GM18907 (cell line): ENCODE results near the gene ALDH1L1.

ENCODE experiments used
- ATAC-seq: cut with Tn5 transposase; IDR thresholded peaks from one replicate; pipeline ENCODE4 v1.9.1; 2021; ENCODE audit warnings: mild to moderate bottlenecking, moderate library complexity; ENCODE audit not compliant: unreplicated experiment

Gene ALDH1L1

GRCh38 chr3:126124148-126124868 is 56.1 kb downstream of the ALDH1L1 start:
- no peak for ATAC-seq

DNA sequence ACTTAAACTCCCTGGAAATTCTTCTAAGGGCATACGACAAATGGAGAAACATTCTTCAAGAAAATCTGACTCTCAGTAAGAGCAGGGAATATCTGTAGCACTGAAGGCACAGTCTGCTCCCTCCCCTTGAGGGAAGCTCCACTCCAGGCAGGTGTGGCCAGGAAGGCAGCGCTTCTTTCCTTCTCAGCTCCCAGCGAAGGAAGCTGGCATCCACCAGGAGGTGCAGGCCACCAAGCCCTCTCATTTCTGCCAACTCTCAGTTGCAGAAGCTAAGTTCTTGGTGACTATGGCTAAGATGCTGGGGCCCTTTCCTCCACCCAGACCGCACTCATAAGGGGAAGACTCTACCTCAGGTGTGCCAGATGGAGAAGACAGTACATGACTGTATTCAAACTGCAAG is 58.8 kb downstream of the ALDH1L1 start:
- ATAC-seq: no peak

DNA sequence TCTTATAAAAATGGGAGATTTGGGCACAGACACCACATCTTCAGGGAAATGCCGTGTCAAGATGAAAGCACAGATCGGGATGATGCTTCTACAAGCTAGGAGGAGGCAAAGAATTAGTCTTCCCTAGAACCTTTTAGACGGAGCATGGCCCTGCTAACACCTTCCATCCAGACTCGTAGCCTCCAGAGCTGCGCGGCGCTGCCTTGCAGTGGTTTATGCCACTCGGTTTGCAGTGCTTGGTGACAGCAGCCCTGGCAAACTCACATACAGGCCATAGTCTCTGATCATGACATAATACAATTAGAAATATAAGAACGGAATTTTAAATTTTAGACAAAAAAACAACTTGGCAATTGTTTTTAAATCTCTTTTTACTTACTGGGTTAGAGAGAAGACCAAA is 59.3 kb downstream of the ALDH1L1 start:
- ATAC-seq: no peak

GRCh38 chr3:126119976-126120375 is 60.4 kb downstream of the ALDH1L1 start:
- ATAC-seq: no peak

DNA sequence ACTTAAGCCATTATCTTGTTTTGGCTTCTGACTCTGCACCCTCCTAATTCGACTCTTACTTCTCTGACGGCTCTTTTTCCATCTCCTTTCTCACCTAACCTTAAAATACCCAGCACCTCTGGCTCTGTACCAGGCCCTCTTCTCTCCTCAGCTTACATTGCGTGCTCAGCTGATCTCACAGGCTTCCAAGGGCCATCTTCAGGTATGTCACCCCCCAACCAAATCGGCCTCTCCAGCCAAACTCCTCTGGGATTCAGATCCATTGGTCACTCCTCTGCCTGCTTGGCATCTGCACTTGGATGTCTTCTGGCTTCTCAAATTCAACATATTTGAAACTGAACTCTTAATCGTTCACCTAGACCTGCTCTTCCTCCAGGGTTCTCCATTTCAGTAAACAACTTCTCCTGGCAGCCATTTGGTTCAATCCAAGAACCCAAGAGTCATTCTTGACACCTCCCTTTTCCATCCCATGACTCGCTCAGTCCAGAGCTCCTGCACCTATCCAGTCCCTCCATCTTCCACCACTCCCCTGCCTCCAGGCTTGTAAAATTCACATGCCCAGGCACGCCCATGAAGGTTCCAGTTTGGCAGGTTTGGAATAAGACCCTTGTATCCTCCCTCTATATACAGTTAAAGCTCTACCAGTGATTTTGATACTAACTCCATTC is 61.2 kb downstream of the ALDH1L1 start:
- ATAC-seq: no peak

DNA sequence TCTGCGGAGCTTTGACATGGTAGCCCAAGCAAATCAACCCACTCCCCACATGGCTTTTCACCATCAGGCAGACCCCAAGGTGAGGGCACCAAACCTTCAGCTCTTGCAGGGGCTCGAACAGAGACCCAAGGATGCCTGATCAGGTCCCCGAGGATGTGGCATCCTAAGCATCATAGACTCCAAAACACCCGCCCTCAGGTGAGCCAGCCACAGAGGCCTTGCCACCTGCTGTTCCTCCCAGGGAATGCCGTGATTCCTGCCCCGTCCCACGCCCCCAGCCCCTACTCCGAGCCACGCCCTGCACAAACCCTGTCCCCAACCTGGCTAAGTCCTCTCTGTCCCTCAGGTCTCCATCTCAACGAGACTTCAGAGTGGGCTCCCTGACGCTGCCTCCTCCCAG is 61.8 kb downstream of the ALDH1L1 start:
- no peak for ATAC-seq

- ATAC-seq: no peak
These were observed 62.6 kb downstream of the ALDH1L1 start for GRCh38 chr3:126117786-126118185.

DNA sequence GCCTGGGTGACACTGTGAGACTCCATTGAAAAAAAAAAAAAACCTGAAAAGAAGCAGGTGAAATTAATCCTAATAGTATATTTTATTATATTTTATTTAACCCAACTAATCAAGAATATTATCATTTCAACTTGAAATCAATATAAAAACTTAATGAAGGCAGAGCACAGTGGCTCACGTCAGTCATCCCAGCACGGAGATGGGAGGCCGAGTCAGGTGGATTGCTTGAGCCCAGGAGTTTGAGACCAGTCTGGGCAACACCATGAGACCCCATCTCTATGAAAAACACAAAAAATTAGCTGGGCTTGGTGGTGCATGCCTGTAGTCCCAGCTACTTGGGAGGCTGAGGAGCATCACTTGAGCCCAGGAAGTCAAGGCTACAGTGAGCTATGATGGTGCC is 63.2 kb downstream of the ALDH1L1 start:
- ATAC-seq: no peak

GRCh38 chr3:126116526-126116925 is 63.9 kb downstream of the ALDH1L1 start:
- no peak for ATAC-seq

GRCh38 chr3:126114443-126115386 is 65.7 kb downstream of the ALDH1L1 start:
- ATAC-seq: no peak

DNA sequence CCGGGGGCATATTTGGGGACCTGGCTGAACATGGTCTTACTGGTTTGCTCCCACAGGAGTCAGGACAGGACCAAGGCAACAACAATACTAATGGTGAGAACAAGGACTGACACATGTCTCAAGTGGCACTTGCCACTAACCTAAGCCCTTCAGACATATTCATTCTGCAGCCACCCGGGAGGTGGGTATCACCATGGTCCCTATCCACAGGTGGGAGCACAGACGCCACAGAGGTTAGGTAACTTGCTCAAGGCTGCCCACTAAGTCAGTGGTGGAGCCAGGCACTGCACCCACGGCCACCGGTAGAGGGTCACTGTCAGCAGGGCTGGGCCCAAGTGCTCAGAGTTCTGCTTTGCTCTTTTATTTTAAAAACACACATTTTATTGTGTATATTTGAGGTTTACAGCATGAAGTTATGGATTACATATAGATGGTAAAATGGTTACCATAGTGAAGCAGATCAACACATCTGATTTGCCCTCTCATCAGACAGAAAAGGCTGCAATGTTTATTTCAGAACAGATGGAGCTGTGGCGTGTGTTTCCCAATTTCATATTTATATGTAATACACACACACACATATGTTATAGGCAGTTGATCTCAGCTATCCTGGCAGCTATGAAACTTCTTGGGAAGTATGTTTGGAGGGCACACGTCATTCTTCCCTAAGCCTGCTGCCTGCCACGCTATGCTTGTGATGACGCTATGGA is 66.5 kb downstream of the ALDH1L1 start:
- ATAC-seq: peak; percentile 48

DNA sequence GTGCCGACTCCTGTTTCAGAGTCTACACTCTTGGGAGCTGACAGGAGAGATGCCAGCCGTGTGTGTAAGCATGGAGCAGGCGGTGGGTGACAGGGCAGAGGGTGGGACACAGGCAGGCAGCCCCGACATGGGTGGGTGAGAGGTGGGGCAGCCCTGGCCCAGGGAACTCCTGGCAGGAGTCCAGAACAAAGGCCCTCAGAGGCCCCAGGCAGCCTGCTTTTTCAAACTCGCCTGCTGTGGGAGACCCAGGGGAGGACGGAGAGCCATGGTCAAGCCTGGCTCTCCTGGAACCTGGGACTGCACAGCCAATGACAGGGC is 67.2 kb downstream of the ALDH1L1 start:
- ATAC-seq: no peak

DNA sequence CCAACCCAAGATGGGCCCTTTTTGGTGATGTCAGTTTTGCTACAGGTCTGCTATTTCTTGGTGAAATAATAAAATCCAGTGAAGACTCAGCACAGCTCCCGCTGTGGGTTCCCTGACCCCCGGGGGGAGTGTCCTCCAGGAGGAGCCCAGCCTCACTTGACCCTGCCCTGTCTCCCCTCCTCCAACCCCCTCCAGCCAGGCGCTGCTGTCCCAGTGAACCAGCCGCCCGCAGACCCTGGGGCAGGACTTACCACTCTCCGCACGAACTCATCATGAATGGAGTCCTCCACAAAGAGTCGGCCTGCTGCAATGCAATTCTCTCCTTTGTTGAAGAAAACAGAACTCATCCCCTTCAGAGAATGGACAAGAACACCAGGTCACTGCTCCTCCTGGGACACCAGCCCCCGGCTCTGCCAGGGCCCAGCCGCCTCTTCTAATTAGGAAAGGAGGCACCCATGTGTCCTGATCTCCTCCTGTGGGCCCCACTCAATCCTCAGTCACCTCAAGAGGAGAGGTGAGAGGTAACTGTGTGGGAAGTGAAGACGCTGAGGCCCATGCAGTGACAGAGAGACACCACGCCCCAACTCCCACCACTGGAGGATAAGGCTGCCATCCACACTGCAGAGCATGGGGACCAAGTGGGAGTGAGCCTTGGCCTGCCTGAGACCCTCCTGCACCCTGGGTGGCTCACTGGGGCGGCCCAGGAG is 67.7 kb downstream of the ALDH1L1 start:
- ATAC-seq: no peak

- ATAC-seq: no peak
These were observed 68.6 kb downstream of the ALDH1L1 start for GRCh38 chr3:126111566-126112475.

GRCh38 chr3:126111126-126111551 is 69.2 kb downstream of the ALDH1L1 start:
- ATAC-seq: no peak

- ATAC-seq: no peak
These were observed 69.8 kb downstream of the ALDH1L1 start for GRCh38 chr3:126110431-126111125.

DNA sequence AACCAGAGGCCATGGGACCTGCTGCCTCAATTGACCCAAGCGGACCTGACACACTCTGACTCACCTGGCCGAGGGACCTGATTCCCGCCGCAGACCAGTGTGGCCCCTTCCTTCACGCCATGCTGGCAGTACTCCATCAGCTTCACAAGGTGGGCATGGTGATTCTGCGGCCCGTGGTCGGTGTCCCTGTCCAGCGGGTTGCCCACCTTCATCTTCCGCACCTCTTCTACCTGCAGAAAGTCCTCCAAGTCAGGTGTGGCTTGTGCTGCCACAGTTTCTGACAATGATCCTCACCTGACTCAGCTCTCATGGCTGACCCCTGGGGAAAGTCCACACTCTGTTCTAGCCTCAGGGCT is 70.5 kb downstream of the ALDH1L1 start:
- ATAC-seq: no peak

DNA sequence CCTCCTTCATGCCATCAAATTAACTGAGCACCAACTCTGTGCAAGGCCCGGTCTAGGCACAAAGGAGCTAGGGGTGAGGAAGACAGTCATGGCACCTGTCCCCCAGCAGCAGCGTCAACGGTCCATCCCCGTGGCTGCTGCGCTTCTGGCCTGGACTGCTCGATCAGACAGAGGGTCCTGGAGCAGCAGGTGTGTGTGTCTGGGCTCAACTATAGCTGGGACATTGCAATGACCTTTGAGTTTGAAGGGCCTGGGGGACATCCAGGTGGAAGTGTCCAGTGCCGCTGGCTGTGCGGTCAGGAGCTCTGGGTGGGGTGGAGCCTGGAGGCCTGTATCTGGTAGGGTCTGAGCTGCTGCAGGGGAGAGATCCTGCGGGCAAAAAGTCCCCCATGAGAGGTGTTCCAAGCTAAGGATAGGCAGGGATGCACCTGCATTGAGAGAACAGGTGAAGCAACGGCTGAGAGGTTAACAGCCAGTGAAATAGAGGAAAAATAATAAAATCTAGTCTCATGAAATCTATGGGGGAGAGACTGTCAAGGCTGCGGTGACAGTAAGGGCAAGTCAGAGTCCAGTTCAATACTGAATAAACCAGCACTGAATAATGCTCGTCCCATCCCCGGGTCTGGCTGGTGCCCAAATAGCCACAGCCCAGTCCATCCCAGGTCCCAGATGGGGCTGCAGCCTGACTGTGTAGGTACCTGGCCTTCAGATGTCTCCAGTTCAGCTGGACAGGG is 71.1 kb downstream of the ALDH1L1 start:
- ATAC-seq: no peak
